ENCODE results near the gene CDK8. TPM values are rescaled to one million over a fixed set of nuclear protein-coding genes. Genes with fewer than 3 reads are reported as not detected.

Gene CDK8
- total and polyA plus RNA-seq, 9 of the 15 experiments (the other 6 are each of a cell fraction or from before 2014, with no cell fraction given) = 11.3 to 33.7 (median 20.3) TPM

GRCh38 chr13:26377038-26377437, 123.1 kb downstream of the CDK8 start (continued):
- TF ChIP-seq ZNF274 (IDR thresholded peaks at IDR 0.05; ENCODE audit: borderline replicate concordance, low read depth, low read length) (no peak), ATF6 (CRISPR knock-in tag; IDR thresholded peaks at IDR 0.05) (no peak)

GRCh38 chr13:26378116-26378515, 124.2 kb downstream of the CDK8 start:
- intact Hi-C loops (cut with micrococcal nuclease) (no loop called here), in situ Hi-C loops (cut with MboI) (no loop called here)
- ChIA-PET POLR2A (no interaction called here), CTCF (ENCODE audit: low intra/inter-chr PET ratio) (no interaction called here)
- Histone ChIP-seq H3K4me3 (no peak overlapping the region), H3K27ac (ENCODE audit: extremely low read depth, low read depth, low read length) (no peak overlapping the region), H3K9ac (ENCODE audit: insufficient read depth in 1 of 2, low read depth in 2 of 2, low read length in 2 of 2) (no peak overlapping the region), H2AFZ (ENCODE audit: low read depth, low read length) (no peak overlapping the region), H3K4me2 (ENCODE audit: insufficient read depth, low read length) (no peak overlapping the region), H4K20me1 (replicated peaks; ENCODE audit: control insufficient read depth, insufficient read depth, low read length) (no peaks in the 10 kb centered on the region), H3K27me3 (ENCODE audit: control insufficient read depth in 2 of 2, insufficient read depth in 2 of 2, low read length in 2 of 2) (no peaks in the 10 kb centered on the region), H3K79me2 (ENCODE audit: control insufficient read depth, insufficient read depth, low read length) (no peaks in the 10 kb centered on the region), H3K9me1 (ENCODE audit: control insufficient read depth, insufficient read depth, low read length) (no peaks in the 10 kb centered on the region), H3K36me3 (ENCODE audit: control insufficient read depth, insufficient read depth, low read length) (no peaks in the 10 kb centered on the region; the same call in 2 of the 3 replicates), H3K4me1 (replicated peaks in 1 of 2; ENCODE audit: control insufficient read depth in 2 of 2, insufficient read depth in 2 of 2, low read length in 2 of 2) (no peaks in the 10 kb centered on the region), H3K9me3 (replicated peaks; ENCODE audit: control insufficient read depth, insufficient read depth, low read depth, low read length) (no peaks in the 10 kb centered on the region)
- WGBS (ENCODE audit: insufficient coverage, low coverage, missing lambda C conversion rate) = 67% methylated on average over 3 of the region's 3 CpGs
- DNase-seq (ENCODE audit: extremely low read depth in 1 of 4, low spot score in 3 of 4) = no peak
- no peak for ATAC-seq
- FAIRE-seq = no peak
- BruUV-seq (replicated peaks) = no TSS peak
- TF ChIP-seq YY1 (IDR thresholded peaks at IDR 0.05; ENCODE audit: borderline replicate concordance in 1 of 3, control insufficient read depth in 1 of 3, extremely low read depth in 1 of 3, insufficient read depth in 3 of 3, insufficient read length in 1 of 3, insufficient replicate concordance in 2 of 3, low read depth in 1 of 3, low read length in 2 of 3) (no peak), ZNF398 (CRISPR knock-in tag; IDR thresholded peaks at IDR 0.05) (no peak), NFYB (IDR thresholded peaks at IDR 0.05; ENCODE audit: extremely low read depth, insufficient read length) (no peak), ZNF75A (CRISPR knock-in tag; IDR thresholded peaks at IDR 0.05) (no peak), SRSF7 (optimal IDR thresholded peaks at IDR 0.05; ENCODE audit: low read depth, low read length) (no peak), SRSF9 (IDR thresholded peaks at IDR 0.05; ENCODE audit: borderline replicate concordance, low read depth, low read length) (no peak), SUPT5H (IDR thresholded peaks at IDR 0.05) (no peak), TAF15 (IDR thresholded peaks at IDR 0.05; ENCODE audit: low read depth, low read length) (no peak), THAP12 (CRISPR knock-in tag; IDR thresholded peaks at IDR 0.05) (no peak), ZBTB43 (CRISPR knock-in tag; IDR thresholded peaks at IDR 0.05) (no peak), PTBP1 (IDR thresholded peaks at IDR 0.05; ENCODE audit: low read depth, low read length) (no peak), PHTF2 (CRISPR knock-in tag; IDR thresholded peaks at IDR 0.05) (no peak)

Data from K562 (cell line).